NCI-H2081 (cell line): ENCODE measurements around the gene NATD1.

ENCODE experiments used
- DNase-seq, 2 experiments: peaks; one replicate each; lab custom pipeline; 2025; lab: John Stamatoyannopoulos, UW

NATD1 gene

DNA sequence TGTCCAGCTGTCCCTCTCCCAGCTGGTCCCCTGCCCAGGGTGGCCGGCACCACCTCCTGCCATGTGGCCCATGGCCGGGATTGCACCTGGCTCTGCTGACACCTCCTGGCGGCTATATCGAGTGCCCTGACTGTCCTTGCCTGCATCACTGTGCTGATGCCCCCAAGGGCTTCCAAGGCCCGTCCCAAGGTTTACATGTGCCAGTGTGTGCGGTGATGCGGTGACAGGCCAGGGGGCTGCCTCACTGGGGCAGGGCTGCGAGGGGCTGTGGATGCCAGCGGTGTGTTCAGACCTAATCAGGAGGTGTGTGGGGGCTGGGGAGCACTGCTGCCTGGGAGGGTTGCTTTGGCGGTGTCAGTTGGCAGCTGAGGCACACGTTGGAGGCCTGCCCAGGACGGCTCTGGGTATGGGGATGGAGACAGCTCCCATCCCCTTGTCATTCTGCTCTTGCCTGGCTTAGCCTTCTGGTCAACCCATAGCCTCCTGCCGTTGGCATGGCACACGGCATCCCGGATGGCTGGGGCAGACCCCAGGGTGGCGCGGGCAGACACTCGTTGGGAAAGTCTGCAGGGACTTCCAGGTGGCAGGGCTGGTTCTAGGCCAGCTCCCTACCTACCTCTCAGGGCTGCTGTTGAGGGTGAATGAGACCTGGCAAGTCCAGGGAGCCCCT is 36.8 kb upstream of the NATD1 start:
- peak in 1 of 2 experiments; percentile 2 for DNase-seq

DNA sequence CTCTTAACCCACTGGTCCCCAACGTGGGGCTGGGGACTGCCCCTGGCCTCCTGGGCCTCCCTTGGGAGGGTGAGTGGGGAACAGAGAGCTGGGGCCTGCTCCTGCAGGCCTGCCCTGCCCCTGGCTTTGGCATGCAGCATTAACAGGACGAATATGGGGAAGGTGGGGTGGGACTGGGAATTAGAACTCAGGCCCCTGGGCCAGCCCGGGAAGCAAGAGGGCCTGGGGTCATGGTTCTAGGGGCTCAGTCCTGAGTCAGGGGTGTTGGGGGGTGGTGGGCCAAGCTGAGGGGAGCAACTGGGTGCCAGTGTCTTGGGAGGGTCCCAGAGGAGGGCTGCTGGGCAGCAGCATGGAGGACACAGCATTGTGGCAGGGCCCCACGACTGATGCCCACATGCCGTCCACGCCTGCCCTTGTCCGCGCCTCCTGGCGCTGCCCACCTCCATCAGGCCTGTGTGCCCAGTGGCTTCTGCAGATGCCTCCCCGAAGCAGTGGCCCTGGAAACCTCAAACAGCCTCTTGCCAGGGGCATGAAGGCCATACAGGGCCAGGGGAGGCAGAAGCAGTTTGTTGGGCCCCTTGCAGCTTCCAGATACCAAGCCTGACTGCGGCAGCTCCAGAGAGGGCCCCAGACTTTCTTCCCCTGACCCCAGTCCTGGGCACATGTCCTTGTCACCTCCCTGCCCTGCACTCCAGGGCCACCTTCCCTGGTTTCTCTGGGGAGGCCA is 36.1 kb upstream of the NATD1 start:
- DNase-seq, result no peak

DNA sequence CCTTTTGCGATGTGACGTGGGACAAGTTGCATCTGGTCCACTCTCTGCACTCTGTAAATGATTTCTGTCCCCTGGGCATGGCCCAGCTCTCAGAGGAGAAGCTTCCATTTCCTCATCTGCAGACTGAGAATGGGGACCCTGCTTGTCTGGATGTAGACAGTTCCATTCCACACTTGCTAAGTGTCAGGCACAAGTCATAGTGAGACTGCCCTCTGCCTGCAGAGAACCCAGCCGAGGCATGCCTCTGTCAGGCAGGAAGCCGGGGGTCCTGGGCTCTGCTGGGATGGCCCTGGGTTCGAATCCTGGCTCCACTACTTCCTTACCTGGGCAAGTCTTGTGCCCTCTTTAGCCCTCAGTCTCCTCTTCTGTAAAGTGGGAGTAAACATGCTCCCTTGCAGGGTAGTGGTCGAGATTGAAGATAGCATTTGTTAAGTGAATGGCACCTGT is 35.4 kb upstream of the NATD1 start:
- DNase-seq, result no peak

DNA sequence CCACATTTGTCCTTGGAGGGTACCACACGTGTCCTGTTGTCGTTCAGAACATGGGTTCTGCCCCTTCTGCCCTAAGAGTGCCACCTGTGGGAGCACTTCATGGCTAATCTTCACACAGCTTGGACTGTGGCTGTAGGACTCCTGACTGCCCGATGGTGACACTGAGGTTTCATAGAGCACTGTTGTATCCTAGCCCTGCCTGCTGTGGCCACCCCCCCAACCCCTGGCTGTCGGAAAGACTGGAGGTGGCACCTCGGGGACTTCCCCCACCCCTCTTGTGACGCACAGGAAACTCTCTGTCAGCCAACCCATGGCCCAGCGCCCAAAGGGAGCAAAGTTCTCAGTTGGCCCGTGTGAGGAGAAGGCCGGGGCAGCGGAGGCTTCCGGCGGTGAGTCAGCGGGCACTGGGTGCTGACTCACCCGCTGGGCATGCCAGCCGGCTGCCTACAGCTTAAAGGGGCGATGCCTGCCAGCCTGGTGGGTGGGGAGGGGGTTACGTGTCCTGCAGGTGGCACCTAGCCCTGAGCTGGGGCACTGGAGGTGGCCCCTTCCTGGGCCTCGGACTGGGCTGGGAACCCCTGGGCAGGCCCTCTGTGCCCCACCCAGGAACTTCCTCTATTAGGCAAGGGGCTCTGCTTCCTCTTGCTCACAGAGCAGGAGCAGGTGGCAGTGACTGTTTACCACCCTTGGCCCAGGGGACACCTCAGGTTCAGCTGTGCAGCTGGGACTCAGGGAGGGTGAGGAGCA is 34.7 kb upstream of the NATD1 start:
- DNase-seq, result peak; percentile 30 to 50

DNA sequence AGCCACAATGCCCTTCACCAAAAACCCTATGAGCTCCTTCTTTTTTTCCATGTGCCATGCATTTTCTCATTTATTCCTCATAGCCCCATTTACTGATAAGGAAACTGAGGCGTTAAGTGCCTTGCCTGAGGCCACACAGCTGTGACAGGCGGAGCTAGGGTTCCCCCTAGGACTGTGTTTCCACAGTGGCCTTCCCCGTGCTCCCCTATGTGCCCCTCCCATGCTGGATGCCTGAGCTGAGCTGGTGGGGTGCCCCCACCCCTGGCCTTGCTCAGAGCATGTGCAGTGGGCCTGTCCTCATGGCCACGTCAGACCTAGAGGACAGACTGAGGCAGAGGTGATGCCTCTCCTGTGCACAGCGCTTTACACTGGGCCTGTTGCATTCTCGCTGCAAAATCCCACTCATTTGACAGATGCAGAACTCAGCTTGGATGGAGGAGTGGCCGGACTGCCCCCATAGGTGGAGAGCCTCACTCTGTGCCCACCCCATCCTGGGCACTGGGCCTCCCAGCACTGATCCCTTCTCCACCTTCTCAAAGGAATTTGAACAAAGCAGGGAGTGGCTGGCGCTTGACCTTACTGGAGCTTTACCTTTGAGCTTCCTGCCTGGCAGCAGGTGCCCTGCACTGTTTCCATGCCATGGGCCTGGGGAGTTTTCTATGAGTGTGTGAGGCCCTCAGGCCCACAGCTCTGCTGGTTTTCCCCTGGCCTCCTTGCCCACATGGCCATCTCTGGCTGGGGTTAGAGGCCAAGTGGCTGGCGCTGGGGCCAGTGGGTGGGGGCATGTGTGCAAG is 33.9 kb upstream of the NATD1 start:
- DNase-seq, result no peak

DNA sequence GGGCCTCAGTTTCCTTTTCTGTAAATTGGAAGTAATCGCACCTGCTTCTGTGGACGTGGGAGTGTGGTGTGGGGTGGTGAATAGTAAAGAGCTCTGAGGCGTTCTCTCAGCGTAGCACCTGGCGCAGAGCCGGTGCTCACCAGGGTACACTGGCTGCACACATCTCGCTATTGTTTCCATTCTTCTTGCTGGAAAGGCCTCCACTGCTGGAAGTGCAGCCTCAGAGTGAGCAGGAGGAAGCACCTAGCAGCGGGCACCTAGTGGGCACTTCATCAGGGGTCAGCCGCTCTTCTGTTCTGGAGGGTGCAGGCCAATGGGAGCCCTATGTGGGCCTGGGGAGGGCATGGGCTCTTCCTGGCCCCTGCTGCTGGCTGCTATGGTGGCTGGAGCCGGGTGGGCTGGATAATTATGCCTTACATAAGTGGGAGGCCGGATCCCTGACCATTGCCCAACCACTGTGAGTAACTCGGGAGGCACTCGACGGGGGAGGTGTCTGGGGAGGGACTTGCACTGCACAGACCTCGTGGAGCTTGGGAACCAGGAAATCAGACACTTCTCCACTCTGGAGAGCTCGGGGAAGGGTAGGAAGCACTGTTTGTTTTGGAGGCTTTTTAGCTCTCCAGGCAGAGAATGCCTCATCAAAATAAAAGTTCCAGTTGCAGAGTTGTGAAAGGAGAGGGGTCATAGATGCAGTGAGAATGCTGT is 33.0 kb upstream of the NATD1 start:
- peak; percentile 49 to 73 for DNase-seq

DNA sequence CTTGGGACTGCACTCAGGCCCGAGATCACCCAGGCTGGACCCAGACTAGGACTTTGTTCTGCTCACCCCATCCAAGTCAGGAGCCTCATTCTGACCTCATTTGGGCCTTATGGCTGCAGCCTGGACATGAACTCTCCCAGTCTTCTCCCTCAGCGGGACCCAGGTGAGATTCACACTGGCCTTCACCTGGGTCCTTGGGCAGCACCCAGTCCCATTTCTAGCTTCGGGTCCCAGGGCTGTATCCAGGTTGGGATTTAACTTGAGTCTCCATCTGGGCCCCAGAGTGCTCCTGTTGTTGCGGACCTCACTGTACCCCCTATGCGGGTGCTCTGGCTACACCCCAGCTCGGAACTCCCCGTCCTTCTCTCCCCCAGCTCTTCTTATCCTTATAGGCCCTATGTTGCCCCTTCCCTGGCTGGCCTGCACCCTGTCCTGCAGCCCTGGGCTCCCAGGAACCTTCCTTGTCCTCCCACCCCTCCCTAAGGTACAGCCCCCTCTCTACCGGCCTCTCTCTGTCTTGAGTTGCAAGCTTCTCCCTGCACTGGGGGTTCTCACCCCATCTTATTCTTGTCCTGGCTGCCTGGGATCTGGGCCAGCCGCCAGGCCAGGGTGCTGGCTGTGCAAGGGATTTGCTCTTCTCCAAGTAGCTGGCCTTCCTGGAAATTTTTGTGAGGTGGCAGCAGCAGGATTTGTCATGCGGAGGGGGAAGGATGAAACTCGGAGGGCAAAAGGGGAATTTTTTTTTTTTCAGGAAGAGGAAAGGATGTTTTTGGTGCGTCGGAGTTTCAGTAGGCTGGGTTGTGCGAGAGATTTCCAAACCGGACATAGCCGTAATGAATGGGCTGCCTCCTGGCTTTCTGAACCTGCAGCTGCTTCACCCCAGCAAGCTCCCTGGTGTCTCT is 32.2 kb upstream of the NATD1 start:
- no peak for DNase-seq

DNA sequence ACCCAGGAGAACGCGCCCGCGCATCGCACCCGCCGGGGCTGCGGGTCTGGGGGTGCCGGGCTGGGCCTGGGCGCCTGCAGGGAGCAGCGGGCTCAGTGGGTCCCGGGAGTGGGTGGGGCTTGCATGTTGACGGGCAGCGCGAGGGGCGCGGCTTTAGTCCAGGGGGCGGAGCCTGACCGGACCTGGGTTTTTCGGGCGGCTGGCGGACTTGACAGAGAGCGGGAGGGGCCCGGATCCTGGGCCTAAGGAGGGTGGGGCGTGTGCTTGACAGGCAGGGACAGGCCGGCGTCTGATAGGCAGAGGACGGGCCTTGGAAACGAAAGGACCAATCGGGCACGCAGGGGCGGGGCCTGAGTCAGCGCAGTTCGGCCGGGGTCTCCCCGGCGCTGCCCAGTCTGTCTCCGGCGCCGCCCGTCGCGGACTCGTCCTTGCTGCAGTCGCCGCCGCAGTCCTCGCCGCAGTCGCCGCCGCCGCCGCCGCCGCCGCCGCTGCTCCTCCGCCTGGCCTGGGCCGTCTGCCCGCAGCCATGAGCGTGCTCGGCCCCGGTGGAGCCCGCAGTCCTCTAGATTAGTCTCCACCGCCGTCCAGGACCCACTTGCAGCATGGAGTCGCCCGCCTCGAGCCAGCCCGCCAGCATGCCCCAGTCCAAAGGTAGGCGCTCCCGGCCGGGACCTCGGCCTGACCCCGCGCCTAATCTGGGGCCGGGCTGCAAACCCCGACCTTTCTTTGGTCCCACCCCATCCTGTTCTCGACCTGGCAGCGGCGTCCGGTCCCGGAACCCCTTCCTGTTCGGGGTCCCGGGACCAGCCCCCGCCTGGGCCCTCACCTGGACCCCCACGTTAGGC is 31.3 kb upstream of the NATD1 start, which contains the start of gene MAP2K3:
TSS of gene MAP2K3 (plus strand) at position 393 of the 845 bp plus-strand sequence. CDS start at position 603, 210 bp downstream.
- peak; percentile 94 to 95 for DNase-seq

DNA sequence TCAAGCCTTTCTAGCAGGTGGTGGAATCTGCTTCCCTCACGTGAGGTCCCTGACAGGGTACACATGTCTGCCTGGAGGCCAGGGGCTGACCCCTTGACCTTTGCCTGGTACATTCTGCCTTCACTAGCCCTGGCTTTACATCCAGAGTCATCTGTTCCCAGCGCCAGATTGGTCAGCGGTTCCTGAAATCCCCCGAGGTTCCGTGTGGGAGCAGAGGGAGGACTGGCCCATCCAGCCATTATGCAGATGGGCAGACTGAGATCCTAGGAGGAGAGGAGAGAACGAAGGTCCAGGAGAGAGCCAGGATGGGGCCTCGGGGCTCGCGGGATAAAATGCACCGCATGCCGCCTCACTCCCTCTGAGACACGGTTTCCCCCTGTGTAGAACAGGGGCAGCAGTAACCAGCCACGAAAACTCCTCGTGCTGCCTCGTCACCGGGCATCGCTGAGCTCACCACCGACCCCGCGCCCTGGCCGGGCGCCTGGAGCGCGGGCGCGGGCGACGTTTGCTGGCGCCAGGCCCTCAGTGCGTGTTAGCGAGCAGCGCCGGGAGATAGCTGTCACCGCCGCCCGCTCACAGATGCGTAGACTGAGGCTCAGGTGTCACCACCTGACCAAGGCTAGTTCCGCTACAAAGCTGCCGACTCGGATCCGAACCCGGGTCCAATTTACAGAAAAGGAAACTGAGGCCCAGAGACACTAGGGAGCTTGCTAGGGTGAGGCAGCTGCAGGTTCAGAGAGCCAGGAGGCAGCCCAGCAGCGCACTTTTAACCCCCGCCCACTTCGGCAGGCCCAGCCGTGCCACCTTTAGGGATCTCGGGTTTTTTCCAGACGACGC is 30.5 kb upstream of the NATD1 start:
- no peak for DNase-seq

DNA sequence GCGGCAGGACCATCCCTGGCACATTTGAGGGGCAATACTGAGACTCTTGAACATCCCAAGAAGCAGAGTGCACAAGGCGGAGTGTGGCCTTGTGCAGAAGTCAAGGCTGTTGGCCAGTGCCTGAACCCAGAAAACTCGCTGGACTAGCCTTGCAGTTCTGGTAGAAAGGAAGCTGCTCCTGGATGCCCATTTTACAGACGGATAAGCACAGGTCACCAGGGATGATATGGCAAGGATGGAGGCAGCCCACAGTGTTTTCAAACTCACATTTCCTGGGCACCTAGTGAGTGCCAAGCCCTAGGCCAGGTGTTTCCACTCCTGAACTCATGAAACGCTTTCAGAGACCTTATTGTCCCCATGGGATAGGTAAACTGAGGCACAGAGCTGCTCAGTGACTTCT is 29.6 kb upstream of the NATD1 start:
- DNase-seq, result no peak

DNA sequence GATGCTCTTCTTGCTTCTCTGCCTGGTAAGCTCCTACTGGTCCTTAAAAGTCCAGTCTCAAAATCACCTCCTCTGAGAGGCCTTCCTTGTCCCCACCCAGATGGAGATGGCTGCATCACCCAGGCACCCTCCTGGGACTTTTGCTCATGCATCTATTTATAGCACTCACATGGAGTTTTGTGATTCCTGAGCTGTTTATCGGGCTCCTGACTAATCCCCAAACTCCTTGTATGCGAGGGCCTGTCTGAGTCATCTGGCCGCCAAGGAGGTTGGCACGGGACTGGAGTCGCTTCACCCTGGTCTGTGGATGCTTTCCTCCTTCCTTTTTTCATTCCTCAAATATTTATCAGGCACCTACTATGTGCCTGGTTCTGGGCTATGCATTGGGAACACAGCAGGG is 29.0 kb upstream of the NATD1 start:
- no peak for DNase-seq

DNA sequence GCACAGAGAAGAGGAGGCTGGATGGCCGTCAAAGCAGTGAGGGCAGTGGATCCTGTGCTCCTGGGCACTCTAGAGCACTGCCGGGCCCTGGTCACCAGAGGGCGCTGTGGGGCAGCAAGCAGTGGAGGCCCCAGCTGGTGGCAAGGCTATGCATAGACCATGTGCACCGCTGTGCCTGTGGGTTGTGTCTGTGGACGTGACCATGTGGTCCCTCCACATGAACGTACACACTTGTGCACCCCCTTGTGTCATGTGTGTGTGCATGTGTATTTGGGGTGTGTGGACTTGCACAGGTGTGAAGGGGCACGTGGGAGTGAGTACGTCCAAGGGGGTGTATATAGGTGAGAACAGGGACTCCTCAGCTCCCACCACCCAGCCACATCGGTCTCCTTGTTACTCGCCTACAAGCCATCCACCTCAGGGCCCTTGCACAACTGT is 26.9 kb upstream of the NATD1 start:
- DNase-seq, result peak; percentile 46 to 68

DNA sequence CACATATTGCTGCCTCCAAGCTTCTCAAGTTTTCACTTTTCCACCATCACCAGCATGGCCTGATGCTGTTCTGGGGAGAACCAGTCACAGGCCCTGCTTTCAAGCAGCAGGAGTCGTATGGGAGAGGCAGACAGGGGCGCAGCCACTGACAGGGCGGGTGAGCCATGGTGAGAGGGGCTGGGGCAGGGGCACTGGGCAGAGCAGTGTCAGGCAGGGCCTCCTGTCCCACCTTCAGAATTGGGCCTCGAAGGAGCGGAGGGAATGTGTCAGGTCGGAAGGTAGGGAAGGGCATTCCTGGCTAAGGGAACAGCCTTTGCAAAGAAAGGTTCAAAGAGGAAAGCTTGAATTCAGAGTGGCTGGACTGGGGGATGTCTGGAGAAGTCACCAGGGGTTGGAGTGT is 26.4 kb upstream of the NATD1 start:
- no peak for DNase-seq

DNA sequence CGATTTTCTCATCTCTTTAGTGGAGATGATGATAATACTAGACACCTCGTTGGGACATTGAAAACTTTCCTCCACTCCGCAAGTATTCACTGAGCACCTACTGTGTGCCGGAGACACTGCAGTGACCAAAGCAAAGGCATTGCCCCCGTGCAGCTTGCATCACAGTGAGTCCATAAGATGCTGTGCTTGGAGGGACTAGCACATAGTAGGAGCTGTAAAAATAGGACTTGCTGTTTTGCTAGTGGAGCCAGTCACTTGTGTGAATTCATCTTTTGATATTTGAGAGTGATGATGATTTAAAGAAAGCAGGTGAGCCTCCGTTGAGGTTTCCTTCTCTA is 26.0 kb upstream of the NATD1 start:
- DNase-seq, result no peak

DNA sequence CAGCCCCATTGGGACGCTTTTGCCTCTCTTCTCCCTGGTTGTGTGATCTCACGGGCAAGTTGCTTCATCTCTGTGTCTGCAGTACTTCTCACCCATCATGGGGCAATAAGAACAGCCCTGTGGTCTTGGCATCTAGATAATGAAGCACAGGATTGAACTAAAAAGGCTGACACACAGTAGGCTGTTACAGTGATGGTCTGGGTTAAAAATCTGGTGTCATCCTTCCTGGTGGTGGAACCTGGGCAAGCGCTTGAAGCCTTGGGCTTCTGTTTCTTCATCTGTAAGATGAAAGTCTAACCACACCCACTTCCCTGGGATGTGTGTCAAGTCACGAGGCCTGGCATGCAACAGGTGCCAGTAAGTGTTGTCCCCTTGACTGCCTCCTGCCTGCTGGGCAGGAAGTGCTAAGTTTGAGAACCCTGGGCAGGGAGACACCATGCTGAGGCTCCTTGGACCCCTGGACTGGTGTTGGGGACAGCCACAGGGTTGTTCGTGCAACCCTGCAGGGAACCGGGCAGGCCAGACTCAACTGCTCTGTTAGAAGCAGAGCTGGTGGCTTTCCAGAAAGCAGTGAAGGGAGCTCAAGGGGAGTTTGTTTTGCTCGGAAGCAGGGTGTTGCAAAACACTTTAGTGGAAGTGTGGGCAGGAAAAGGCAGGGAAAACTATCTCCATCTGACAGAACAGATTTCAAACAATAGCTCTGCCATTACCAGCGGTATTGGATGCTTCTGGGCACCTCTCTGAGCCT is 25.4 kb upstream of the NATD1 start:
- DNase-seq, result no peak

DNA sequence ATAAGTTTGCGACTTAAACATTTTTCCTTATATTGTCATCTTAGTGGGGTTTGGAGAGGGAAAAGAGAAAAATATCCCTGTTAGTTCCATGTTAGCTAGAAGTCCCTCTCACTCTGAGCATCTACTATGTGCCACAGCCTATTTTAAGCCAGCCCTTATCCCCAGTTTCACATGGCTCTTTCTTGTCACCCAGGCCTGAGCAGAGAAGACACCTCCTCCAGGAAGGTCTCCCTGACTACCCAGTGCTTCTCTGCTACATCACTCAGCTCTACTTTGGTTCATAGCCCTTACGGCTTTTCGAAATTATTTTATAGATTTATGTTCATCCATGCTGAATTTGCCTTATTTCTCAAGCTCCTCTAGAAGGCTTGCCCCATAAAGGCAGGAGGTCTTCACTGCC is 24.1 kb upstream of the NATD1 start:
- no peak for DNase-seq

DNA sequence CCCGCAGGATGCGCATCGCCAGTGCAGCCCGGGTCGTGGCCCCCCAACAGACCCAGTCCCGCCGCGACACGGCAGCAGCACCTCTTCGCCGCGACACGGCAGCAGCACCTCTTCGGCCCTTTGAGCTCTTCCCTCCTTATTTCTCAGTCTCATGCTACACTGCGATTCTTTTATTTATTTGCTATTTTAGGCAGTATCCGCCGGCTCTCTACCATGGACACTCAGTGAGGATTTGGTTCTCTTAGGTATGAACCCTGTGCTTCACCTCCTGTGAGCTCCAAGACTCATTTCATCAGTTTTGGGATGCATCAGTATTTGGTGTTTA is 23.0 kb upstream of the NATD1 start:
- no peak for DNase-seq
